Activated CD8-positive, alpha-beta T cell treated with anti-CD3 and anti-CD28 coated beads, Interleukin-2, amount 10 ng/mL, durations not matched to agents 7 days and 5 days (primary cell): ENCODE data around the gene UGT2B11. TPM values are rescaled to one million over a fixed set of nuclear protein-coding genes. Genes with fewer than 3 reads are reported as not detected.
"Not testable (repeated sequence)": the region's sequence is repeated elsewhere in the genome, so short reads cannot be mapped to it uniquely, and the experiment has no call there.

ENCODE experiments used
- ATAC-seq: fragments of 150-1000 bp; cut with Tn5 transposase; one replicate; pipeline ENCODE4 v1.10.0; 2021; ENCODE audit warnings: moderate library complexity
- CTCF ChIA-PET: fragments of 350-600 bp; sonication (Branson Sonifier 250); formaldehyde crosslinking; loops from one replicate; lab custom pipeline; 2021; ENCODE audit warnings: antibody characterized with exemption; lab: Charles Lee
- POLR2A ChIA-PET: fragments of 350-600 bp; sonication (Branson Sonifier 250); formaldehyde crosslinking; loops from one replicate; lab custom pipeline; 2021; ENCODE audit warnings: antibody characterized with exemption; lab: Charles Lee
- DNase-seq: peaks from one replicate; pipeline ENCODE4 v3.0.0-alpha.2; 2020
- H3K27ac Mint-ChIP-seq: one replicate; pipeline ENCODE4 v1.8.0; 2021; ENCODE audit warnings: mild to moderate bottlenecking, mixed read lengths
- H3K27me3 Mint-ChIP-seq: one replicate; pipeline ENCODE4 v1.8.0; 2021; ENCODE audit warnings: low read depth, mixed read lengths
- H3K36me3 Mint-ChIP-seq: one replicate; pipeline ENCODE4 v1.8.0; 2021; ENCODE audit warnings: low read depth, mixed read lengths
- H3K4me1 Mint-ChIP-seq: one replicate; pipeline ENCODE4 v1.8.0; 2021; ENCODE audit warnings: low read depth, mixed read lengths
- H3K4me3 Mint-ChIP-seq: one replicate; pipeline ENCODE4 v1.8.0; 2021; ENCODE audit warnings: mild to moderate bottlenecking, mixed read lengths
- H3K9me3 Mint-ChIP-seq: one replicate; pipeline ENCODE4 v1.8.0; 2022; ENCODE audit warnings: mixed read lengths; ENCODE audit not compliant: insufficient read depth
- total RNA-seq, 2 experiments: library from RNA; stranded (reverse); gene quantifications; one replicate each; pipeline ENCODE4 v1.2.3, GENCODE V29; 2021

UGT2B11 gene
- total RNA-seq, 2 experiments from 2014 or later, result not detected

DNA sequence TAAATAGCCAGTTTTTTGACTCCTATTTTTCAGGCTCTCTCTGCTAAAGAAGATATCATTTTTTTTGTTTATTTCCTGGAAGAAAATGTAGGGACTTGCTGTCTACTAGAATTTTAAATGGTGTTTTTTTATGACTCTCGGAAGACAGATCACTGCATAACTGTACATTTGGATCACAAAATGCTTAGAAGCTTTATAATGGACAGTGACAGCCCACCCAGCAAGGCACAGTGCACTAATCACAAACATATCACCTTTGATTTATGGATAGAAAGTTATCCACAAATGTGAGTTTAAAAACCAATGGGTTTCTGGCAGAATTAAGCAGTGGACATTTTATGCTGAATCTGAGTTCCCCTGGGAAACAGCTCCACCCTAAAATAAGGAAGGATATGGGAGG, 48.8 kb downstream of the UGT2B11 start:
- H3K4me1 Mint-ChIP-seq, DNase-seq, CTCF ChIA-PET: not testable (repeated sequence)

DNA sequence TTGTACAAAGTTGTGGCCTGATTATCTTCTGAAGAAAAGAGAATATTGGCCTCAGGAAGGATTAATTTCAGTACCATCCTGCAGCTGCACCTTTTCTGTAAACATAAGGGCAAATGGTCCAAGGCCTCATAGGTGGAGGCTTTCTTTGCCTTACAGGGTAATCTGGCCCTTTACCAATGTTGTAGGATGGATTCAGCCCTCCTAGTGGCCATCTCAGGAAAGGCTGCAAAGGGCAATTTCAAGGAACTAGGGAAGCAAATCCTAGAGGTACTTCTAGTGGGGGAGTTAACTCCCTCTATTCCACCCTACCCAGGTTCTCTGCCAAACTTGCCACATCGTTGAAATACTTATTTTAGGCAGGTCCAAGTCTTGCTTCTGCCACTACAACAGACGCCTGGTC, 57.6 kb downstream of the UGT2B11 start:
- ATAC-seq, result no peak
- no peak overlapping the region for H3K27ac Mint-ChIP-seq

More for the DNA sequence above, 48.8 kb downstream of the UGT2B11 start:
- ATAC-seq, H3K27ac Mint-ChIP-seq, H3K36me3 Mint-ChIP-seq, H3K4me3 Mint-ChIP-seq, H3K27me3 Mint-ChIP-seq, H3K9me3 Mint-ChIP-seq, POLR2A ChIA-PET: not testable (repeated sequence)

DNA sequence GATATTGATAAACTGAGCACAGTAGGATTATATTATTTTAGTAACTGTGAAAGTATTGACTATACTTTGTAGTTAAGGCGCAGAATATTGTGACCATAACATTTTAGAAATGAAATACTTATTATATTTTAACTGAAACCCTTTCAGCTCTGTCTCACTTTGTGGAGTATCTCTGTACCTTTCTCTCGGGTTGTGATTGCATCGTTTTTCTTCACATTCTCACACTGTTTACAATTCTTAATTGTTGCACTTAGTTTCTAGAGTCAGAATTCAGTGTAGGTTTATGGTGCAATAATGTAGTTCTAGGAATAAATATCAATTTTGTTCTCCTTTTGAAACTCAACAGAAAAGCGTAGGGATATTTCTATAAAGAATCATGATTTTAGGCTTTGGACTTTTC, 60.5 kb downstream of the UGT2B11 start:
- Mint-ChIP-seq H3K36me3 (no peaks in the 10 kb centered on the region), H3K27ac (no peak overlapping the region), H3K27me3 (no peaks in the 10 kb centered on the region), H3K9me3 (no peaks in the 10 kb centered on the region), H3K4me3 (no peak overlapping the region), H3K4me1 (no peaks in the 10 kb centered on the region)
- POLR2A ChIA-PET, result no interaction called here
- no peak for ATAC-seq
- DNase-seq, result no peak
- CTCF ChIA-PET, result no interaction called here

More for the DNA sequence above, 57.6 kb downstream of the UGT2B11 start:
- Mint-ChIP-seq H3K4me3 (no peak overlapping the region), H3K27me3 (no peaks in the 10 kb centered on the region), H3K9me3 (no peaks in the 10 kb centered on the region), H3K36me3 (no peaks in the 10 kb centered on the region), H3K4me1 (no peaks in the 10 kb centered on the region)
- DNase-seq, result no peak
- POLR2A ChIA-PET, result no interaction called here
- CTCF ChIA-PET, result no interaction called here

Other genes starting within 250 kb of the UGT2B11 start
- not detected for gene UGT2B7, start 118.3 kb downstream of the UGT2B11 start, total RNA-seq
- gene UGT2B28, start 65.7 kb upstream of the UGT2B11 start, total RNA-seq, result not detected